A549 (cell line): Measurements from ENCODE around the gene DAB2IP. TPM values are rescaled to one million over a fixed set of nuclear protein-coding genes. Genes with fewer than 3 reads are reported as not detected.

ENCODE experiments used
- ATAC-seq, 2 experiments: fragments of 200-7000 bp in 1 of 2; fragments of >200 bp in 1 of 2; cut with Nextera tagmentation in 1 of 2; cut with Tn5 transposase in 1 of 2; 3 replicates each; pipeline versions ENCODE4 v1.8.0 to v1.9.1; 2018 to 2020; ENCODE audit warnings: mild to moderate bottlenecking in 1 of 2, moderate library complexity in 1 of 2
- CTCF ChIA-PET: fragments of 300-600 bp; sonication (Branson Sonifier 250); formaldehyde crosslinking; extraction: SDS; loops from one replicate; lab custom pipeline; 2021; ENCODE audit warnings: antibody characterized with exemption, inconsistent platforms; lab: Yijun Ruan, JAX
- POLR2A ChIA-PET: fragments of 350-600 bp; formaldehyde crosslinking; extraction: SDS; loops from one replicate; lab custom pipeline; 2021; ENCODE audit warnings: antibody characterized with exemption, inconsistent platforms; lab: Yijun Ruan, JAX
- DNase-seq, 2 experiments: peaks; one replicate each; pipeline versions ENCODE4 v3.0.0 to v3.0.0-alpha.2; 2011 to 2016; ENCODE audit warnings: low read depth in 1 of 2, low spot score in 1 of 2
- FAIRE-seq: peaks from 2 replicates; lab custom pipeline; 2011; peaks lifted over from hg19 to GRCh38; lab: Jason Lieb, UNC
- H3K27ac ChIP-seq, 2 experiments: fragments of >200 bp; sonication (Bioruptor Twin); formaldehyde crosslinking; 3 replicates each; pipeline ENCODE4 v1.5.1; 2016 to 2017
- H3K4me1 ChIP-seq: fragments of >200 bp; sonication (Bioruptor Twin); formaldehyde crosslinking; 3 replicates; pipeline ENCODE4 v1.6.1; 2016
- H3K4me2 ChIP-seq: fragments of >200 bp; sonication (Bioruptor Twin); formaldehyde crosslinking; 3 replicates; pipeline ENCODE4 v1.6.1; 2016
- H3K4me3 ChIP-seq: fragments of >200 bp; sonication (Bioruptor Twin); formaldehyde crosslinking; 3 replicates; pipeline ENCODE4 v1.5.1; 2016
- H3K9me3 ChIP-seq: fragments of >200 bp; sonication (Bioruptor Twin); formaldehyde crosslinking; 3 replicates; pipeline ENCODE4 v1.6.1; 2016
- BHLHE40 ChIP-seq: IDR thresholded peaks from 2 replicates; pipeline ENCODE4 v1.6.1; 2012; ENCODE audit warnings: low read depth, low read length, inconsistent platforms
- E2F6 ChIP-seq: IDR thresholded peaks from 2 replicates; pipeline ENCODE4 v1.6.1; 2012; ENCODE audit warnings: low read depth, borderline replicate concordance
- EHMT2 ChIP-seq: fragments of 200-600 bp; sonication (generic); IDR thresholded peaks from 2 replicates; pipeline ENCODE4 v1.6.1; 2016; ENCODE audit warnings: antibody characterized with exemption, low read depth, mild to moderate bottlenecking, moderate library complexity
- FOSL2 ChIP-seq, 2 experiments: fragments of 450-650 bp in 1 of 2; fragments of >200 bp in 1 of 2; sonication (Bioruptor Twin) in 1 of 2; formaldehyde crosslinking; IDR thresholded peaks; 2 replicates each; pipeline versions ENCODE4 v1.5.0 to v1.6.1; 2016 to 2020; ENCODE audit warnings: mild to moderate bottlenecking in 1 of 2, moderate library complexity in 1 of 2
- FOXS1 ChIP-seq: fragments of 250-450 bp; sonication (Bioruptor Pico); IDR thresholded peaks from 2 replicates; pipeline ENCODE4 v1.5.0; 2020; ENCODE audit warnings: mild to moderate bottlenecking, moderate library complexity
- HOXA7 ChIP-seq: fragments of 250-450 bp; sonication (Bioruptor Pico); IDR thresholded peaks from 2 replicates; pipeline ENCODE4 v1.5.0; 2020; ENCODE audit warnings: mild to moderate bottlenecking, moderate library complexity
- HOXB13 ChIP-seq: fragments of 250-450 bp; sonication (Bioruptor Pico); IDR thresholded peaks from 2 replicates; pipeline ENCODE4 v1.5.0; 2020; ENCODE audit warnings: low read depth, mild to moderate bottlenecking, moderate library complexity
- HOXB5 ChIP-seq: fragments of 250-450 bp; sonication (Bioruptor Pico); IDR thresholded peaks from 2 replicates; pipeline ENCODE4 v1.5.0; 2020; ENCODE audit warnings: mild to moderate bottlenecking, moderate library complexity
- KDM1A ChIP-seq: fragments of 200-600 bp; sonication (generic); IDR thresholded peaks from 2 replicates; pipeline ENCODE4 v1.6.1; 2016; ENCODE audit warnings: low read depth, mild to moderate bottlenecking
- MAX ChIP-seq: IDR thresholded peaks from 2 replicates; pipeline ENCODE4 v1.6.1; 2012
- MAZ ChIP-seq: fragments of 150-350 bp; IDR thresholded peaks from 2 replicates; pipeline ENCODE4 v1.6.1; 2014; ENCODE audit warnings: antibody characterized with exemption, low read depth, low read length, borderline replicate concordance
- POLR2AphosphoS2 ChIP-seq: conservative IDR thresholded peaks from 2 replicates; pipeline ENCODE4 v1.6.1; 2012; ENCODE audit warnings: low read length, improper control_type of control experiment, inconsistent platforms
- RFX5 ChIP-seq: fragments of 450-650 bp; IDR thresholded peaks from 2 replicates; pipeline ENCODE4 v1.7.1; 2014; ENCODE audit warnings: antibody characterized with exemption, mild to moderate bottlenecking, moderate library complexity
- SMC3 ChIP-seq: fragments of >200 bp; sonication (Bioruptor Twin); formaldehyde crosslinking; IDR thresholded peaks from 3 replicates; pipeline ENCODE4 v1.6.1; 2018; ENCODE audit warnings: inconsistent platforms
- ZFP36 ChIP-seq: fragments of 450-650 bp; IDR thresholded peaks from 2 replicates; pipeline ENCODE4 v1.6.1; 2014; ENCODE audit warnings: borderline replicate concordance; ENCODE audit not compliant: partially characterized antibody
- ZNF302 ChIP-seq: fragments of 250-450 bp; sonication (Bioruptor Pico); IDR thresholded peaks from 2 replicates; pipeline ENCODE4 v1.9.0; 2021; ENCODE audit warnings: inconsistent platforms, mild to moderate bottlenecking, moderate library complexity
- ZSCAN20 ChIP-seq: fragments of 250-450 bp; sonication (Bioruptor Pico); IDR thresholded peaks from 2 replicates; pipeline ENCODE4 v1.8.0; 2022; ENCODE audit warnings: mild to moderate bottlenecking, moderate library complexity
- WGBS: methylation state at CpG from one replicate; pipeline ENCODE4 v1.1.6; 2017; ENCODE audit errors: missing lambda C conversion rate; 5-methylcytosine and 5-hydroxymethylcytosine counted together
- polyA plus RNA-seq, 4 experiments: library from polyadenylated mRNA; depleted of rRNA in 3 of 4; stranded (reverse); fragments of >200 nt; fragmentation: RNase III in 1 of 4; extraction: RNeasy Plus Mini Kit Qiagen cat#74134 plus additional on column Dnase treatment in 1 of 4; gene quantifications; 2 replicates in 3 of 4; 3 replicates in 1 of 4; pipeline ENCODE4 v1.2.3, GENCODE V29; 2011 to 2017
- TF ChIP-seq, protein P1 (sequence below): fragments of 200-600 bp; sonication (generic); IDR thresholded peaks from 2 replicates; pipeline ENCODE4 v1.6.1; 2016; ENCODE audit warnings: antibody characterized with exemption, mild to moderate bottlenecking, moderate library complexity
- TF ChIP-seq, protein P2 (sequence below): fragments of >200 bp; sonication (Bioruptor Twin); formaldehyde crosslinking; IDR thresholded peaks from 3 replicates; pipeline ENCODE4 v1.6.1; 2016
- TF ChIP-seq, protein P3 (sequence below): fragments of >200 bp; sonication (Bioruptor Twin); formaldehyde crosslinking; IDR thresholded peaks from 2 replicates; pipeline ENCODE4 v1.6.1; 2016

Gene DAB2IP
- polyA plus RNA-seq, 2 of the 4 experiments (the other 2 are of a cell fraction): 9.7 to 13.9 TPM

- CTCF ChIA-PET: no interaction called here
- Histone ChIP-seq H3K4me3 (no peak overlapping the region), H3K27ac (no peak overlapping the region), H3K9me3 (peaks cover 4% of the 10 kb centered on the region; the same call in 1 of the 3 replicates), H3K4me1 (no peaks in the 10 kb centered on the region), H3K4me2 (no peak overlapping the region)
- WGBS: 78% methylated on average over 16 of the region's 16 CpGs
- POLR2A ChIA-PET: no interaction called here
- no peak for FAIRE-seq
- 0 out of 6 replicates have a peak, but pooled peaks of 1 of the 2 experiments have one; percentile 22 for ATAC-seq
- TF ChIP-seq MAX (no peak), ZFP36 (no peak), EHMT2 (no peak), BHLHE40 (no peak), MAZ (no peak), HOXA7 (no peak), FOSL2 (IDR thresholded peaks at IDR 0.05) (no peak), FOSL2 (CRISPR knock-in tag; IDR thresholded peaks at IDR 0.05) (no peak), HOXB13 (CRISPR knock-in tag) (no peak), HOXB5 (no peak), FOXS1 (CRISPR knock-in tag) (no peak)
- TF ChIP-seq, protein P1, sequence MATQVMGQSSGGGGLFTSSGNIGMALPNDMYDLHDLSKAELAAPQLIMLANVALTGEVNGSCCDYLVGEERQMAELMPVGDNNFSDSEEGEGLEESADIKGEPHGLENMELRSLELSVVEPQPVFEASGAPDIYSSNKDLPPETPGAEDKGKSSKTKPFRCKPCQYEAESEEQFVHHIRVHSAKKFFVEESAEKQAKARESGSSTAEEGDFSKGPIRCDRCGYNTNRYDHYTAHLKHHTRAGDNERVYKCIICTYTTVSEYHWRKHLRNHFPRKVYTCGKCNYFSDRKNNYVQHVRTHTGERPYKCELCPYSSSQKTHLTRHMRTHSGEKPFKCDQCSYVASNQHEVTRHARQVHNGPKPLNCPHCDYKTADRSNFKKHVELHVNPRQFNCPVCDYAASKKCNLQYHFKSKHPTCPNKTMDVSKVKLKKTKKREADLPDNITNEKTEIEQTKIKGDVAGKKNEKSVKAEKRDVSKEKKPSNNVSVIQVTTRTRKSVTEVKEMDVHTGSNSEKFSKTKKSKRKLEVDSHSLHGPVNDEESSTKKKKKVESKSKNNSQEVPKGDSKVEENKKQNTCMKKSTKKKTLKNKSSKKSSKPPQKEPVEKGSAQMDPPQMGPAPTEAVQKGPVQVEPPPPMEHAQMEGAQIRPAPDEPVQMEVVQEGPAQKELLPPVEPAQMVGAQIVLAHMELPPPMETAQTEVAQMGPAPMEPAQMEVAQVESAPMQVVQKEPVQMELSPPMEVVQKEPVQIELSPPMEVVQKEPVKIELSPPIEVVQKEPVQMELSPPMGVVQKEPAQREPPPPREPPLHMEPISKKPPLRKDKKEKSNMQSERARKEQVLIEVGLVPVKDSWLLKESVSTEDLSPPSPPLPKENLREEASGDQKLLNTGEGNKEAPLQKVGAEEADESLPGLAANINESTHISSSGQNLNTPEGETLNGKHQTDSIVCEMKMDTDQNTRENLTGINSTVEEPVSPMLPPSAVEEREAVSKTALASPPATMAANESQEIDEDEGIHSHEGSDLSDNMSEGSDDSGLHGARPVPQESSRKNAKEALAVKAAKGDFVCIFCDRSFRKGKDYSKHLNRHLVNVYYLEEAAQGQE: no peak
- TF ChIP-seq, protein P2, sequence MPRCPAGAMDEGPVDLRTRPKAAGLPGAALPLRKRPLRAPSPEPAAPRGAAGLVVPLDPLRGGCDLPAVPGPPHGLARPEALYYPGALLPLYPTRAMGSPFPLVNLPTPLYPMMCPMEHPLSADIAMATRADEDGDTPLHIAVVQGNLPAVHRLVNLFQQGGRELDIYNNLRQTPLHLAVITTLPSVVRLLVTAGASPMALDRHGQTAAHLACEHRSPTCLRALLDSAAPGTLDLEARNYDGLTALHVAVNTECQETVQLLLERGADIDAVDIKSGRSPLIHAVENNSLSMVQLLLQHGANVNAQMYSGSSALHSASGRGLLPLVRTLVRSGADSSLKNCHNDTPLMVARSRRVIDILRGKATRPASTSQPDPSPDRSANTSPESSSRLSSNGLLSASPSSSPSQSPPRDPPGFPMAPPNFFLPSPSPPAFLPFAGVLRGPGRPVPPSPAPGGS: no peak
- TF ChIP-seq, protein P3, sequence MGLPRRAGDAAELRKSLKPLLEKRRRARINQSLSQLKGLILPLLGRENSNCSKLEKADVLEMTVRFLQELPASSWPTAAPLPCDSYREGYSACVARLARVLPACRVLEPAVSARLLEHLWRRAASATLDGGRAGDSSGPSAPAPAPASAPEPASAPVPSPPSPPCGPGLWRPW: no peak
- DNase-seq: no peak
Measured at GRCh38 chr9:121807823-121808278, 156.4 kb downstream of the DAB2IP start.

- CTCF ChIA-PET: no interaction called here
- FAIRE-seq (no peak), ATAC-seq (no peak), DNase-seq (no peak)
- TF ChIP-seq POLR2AphosphoS2: no peak
- TF ChIP-seq E2F6: no peak
- no peak for TF ChIP-seq ZNF302
- TF ChIP-seq KDM1A: no peak
- TF ChIP-seq, protein P3: no peak
- TF ChIP-seq ZSCAN20: no peak
- no peak for TF ChIP-seq RFX5
- no peak for TF ChIP-seq SMC3
- 31% methylated on average over 4 of the region's 4 CpGs for WGBS
- Histone ChIP-seq H3K9me3 (peaks cover 4% of the 10 kb centered on the region; the same call in 1 of the 3 replicates), H3K4me3 (no peak overlapping the region), H3K27ac (no peak overlapping the region), H3K4me1 (no peaks in the 10 kb centered on the region), H3K4me2 (no peak overlapping the region)
- POLR2A ChIA-PET: no interaction called here
Measured at GRCh38 chr9:121808781-121809180, 157.3 kb downstream of the DAB2IP start.
